HG03039 (cell line): ENCODE measurements around the gene ADAMTS7.
"Not testable (repeated sequence)": the region's sequence is repeated elsewhere in the genome, so short reads cannot be mapped to it uniquely, and the experiment has no call there.

Experiments
- ATAC-seq: cut with Tn5 transposase; IDR thresholded peaks from one replicate; pipeline ENCODE4 v1.9.1; 2021; ENCODE audit warnings: mild to moderate bottlenecking, moderate library complexity; ENCODE audit not compliant: unreplicated experiment

The ADAMTS7 gene

GRCh38 chr15:78732634-78733033, 78.6 kb downstream of the ADAMTS7 start:
- no peak for ATAC-seq

GRCh38 chr15:78730955-78731354, 80.3 kb downstream of the ADAMTS7 start:
- ATAC-seq = no peak

GRCh38 chr15:78728427-78728826, 82.8 kb downstream of the ADAMTS7 start:
- not testable (repeated sequence) for ATAC-seq

- no peak for ATAC-seq
Observed at GRCh38 chr15:78727561-78727960, 83.7 kb downstream of the ADAMTS7 start.

- ATAC-seq = no peak
Observed at GRCh38 chr15:78726870-78727551, 84.3 kb downstream of the ADAMTS7 start.

GRCh38 chr15:78719819-78720450, 91.3 kb downstream of the ADAMTS7 start:
- ATAC-seq = not testable (repeated sequence)

- ATAC-seq = no peak
Observed at GRCh38 chr15:78718837-78719236, 92.4 kb downstream of the ADAMTS7 start.

- no peak for ATAC-seq
Observed at GRCh38 chr15:78717956-78718656, 93.2 kb downstream of the ADAMTS7 start.

GRCh38 chr15:78716651-78717050, 94.6 kb downstream of the ADAMTS7 start:
- ATAC-seq = no peak

- no peak for ATAC-seq
Observed at GRCh38 chr15:78715930-78716329, 95.3 kb downstream of the ADAMTS7 start.

GRCh38 chr15:78715434-78715833, 95.8 kb downstream of the ADAMTS7 start:
- ATAC-seq = no peak

- ATAC-seq = no peak
Observed at GRCh38 chr15:78714890-78715289, 96.4 kb downstream of the ADAMTS7 start.

- ATAC-seq = no peak
Observed at GRCh38 chr15:78712797-78713515, 98.3 kb downstream of the ADAMTS7 start.

- ATAC-seq = no peak
Observed at GRCh38 chr15:78711638-78712037, 99.6 kb downstream of the ADAMTS7 start.

- peak; percentile 56 for ATAC-seq
Observed at GRCh38 chr15:78709263-78709882, 101.9 kb downstream of the ADAMTS7 start.
